SK-N-MC (cell line): ENCODE data around the gene GASK1A.
A peak's percentile ranks its signal among the peaks of the same experiment; 100 is the strongest.

Experiments
- EZH2 ChIP-seq: fragments of 200-600 bp; sonication (generic); IDR thresholded peaks from one replicate; pipeline ENCODE4 v1.6.1; 2017; ENCODE audit warnings: antibody characterized with exemption
- FOXP2 ChIP-seq: optimal IDR thresholded peaks from 2 replicates; pipeline ENCODE3; 2011; ENCODE audit warnings: mild to moderate bottlenecking, moderate library complexity; ENCODE audit not compliant: insufficient read depth; ENCODE audit errors: extremely low read length, control extremely low read depth
- POLR2AphosphoS5 ChIP-seq: IDR thresholded peaks from 2 replicates; pipeline ENCODE4 v1.6.1; 2012; ENCODE audit warnings: mild to moderate bottlenecking, low read depth, low read length, borderline replicate concordance

GRCh38 chr3:43105596-43106292 lies 126.6 kb downstream of the GASK1A start, which contains the start of gene POMGNT2:
- TF ChIP-seq POLR2AphosphoS5 (no peak), EZH2 (no peak), FOXP2 (peak; percentile 18)
